HepG2 (cell line): Measurements from ENCODE around the gene BCAS2. TPM values are rescaled to one million over a fixed set of nuclear protein-coding genes. Genes with fewer than 3 reads are reported as not detected.

Source experiments
- ATAC-seq: fragments of 200-7000 bp; cut with Tn5 transposase; 3 replicates; pipeline ENCODE4 v1.9.1; 2020; ENCODE audit warnings: mild to moderate bottlenecking, moderate library complexity
- BruUV-seq: library from RNA; stranded (reverse); fragments of 400-500 nt; replicated peaks from 2 replicates; lab custom pipeline; 2021; lab: Mats Ljungman, UMichigan
- CTCF ChIA-PET: fragments of 300-600 bp; formaldehyde crosslinking; extraction: SDS; loops from one replicate; lab custom pipeline; 2021; ENCODE audit warnings: low total read pairs, inconsistent platforms, low intra/inter-chr PET ratio; lab: Yijun Ruan, JAX
- POLR2A ChIA-PET: fragments of 350-600 bp; sonication (Branson Sonifier 250); formaldehyde crosslinking; loops from one replicate; lab custom pipeline; 2020; ENCODE audit warnings: antibody characterized with exemption, inconsistent platforms; lab: Yijun Ruan, JAX
- DNase-seq: peaks from one replicate; pipeline ENCODE4 v3.0.0-alpha.2; 2015; ENCODE audit warnings: low spot score
- FAIRE-seq: peaks from 3 replicates; lab custom pipeline; 2011; peaks lifted over from hg19 to GRCh38; lab: Jason Lieb, UNC
- H2AFZ ChIP-seq: one replicate; pipeline ENCODE4 v1.6.1; 2011; ENCODE audit warnings: low read length, inconsistent platforms
- H3K27ac ChIP-seq: fragments of 300-600 bp; 3 replicates; pipeline ENCODE4 v1.8.0; 2011; ENCODE audit warnings: mixed run types, mild to moderate bottlenecking, mixed read lengths, low read length, inconsistent platforms; ENCODE audit not compliant: insufficient read depth; ENCODE audit errors: extremely low read length
- H3K27me3 ChIP-seq, 2 experiments: fragments of 200-600 bp in 1 of 2; 2 replicates in 1 of 2; 3 replicates in 1 of 2; pipeline versions ENCODE4 v1.6.0 to v1.8.0; 2011; ENCODE audit warnings: low read length in 2 of 2, mild to moderate bottlenecking in 2 of 2, moderate library complexity in 2 of 2, inconsistent platforms in 1 of 2; ENCODE audit not compliant: insufficient read depth in 2 of 2, control insufficient read depth in 1 of 2
- H3K36me3 ChIP-seq, 2 experiments: fragments of 200-600 bp in 1 of 2; replicated peaks in 1 of 2; 2 replicates in 1 of 2; 3 replicates in 1 of 2; pipeline versions ENCODE4 v1.5.1 to v1.8.0; 2011; ENCODE audit warnings: low read length in 2 of 2, inconsistent platforms in 1 of 2; ENCODE audit not compliant: insufficient read depth in 2 of 2, control insufficient read depth in 1 of 2
- H3K4me1 ChIP-seq: 2 replicates; pipeline ENCODE4 v1.5.1; 2012; ENCODE audit warnings: low read length, inconsistent platforms; ENCODE audit not compliant: insufficient read depth
- H3K4me2 ChIP-seq: 2 replicates; pipeline ENCODE4 v1.6.0; 2011; ENCODE audit warnings: low read depth, low read length, inconsistent platforms
- H3K4me3 ChIP-seq, 3 experiments: fragments of 200-600 bp in 1 of 3; sonication (generic), shearing (Covaris generic) in 1 of 3; replicated peaks in 1 of 3; 2 replicates each; pipeline ENCODE4 v1.5.1; 2011 to 2016; ENCODE audit warnings: low read length in 3 of 3, inconsistent platforms in 2 of 3, low read depth in 2 of 3, mild to moderate bottlenecking in 2 of 3, control low read depth in 1 of 3, mixed read lengths in 1 of 3; ENCODE audit not compliant: insufficient read depth in 1 of 3
- H3K79me2 ChIP-seq: one replicate; pipeline ENCODE4 v1.6.1; 2011; ENCODE audit warnings: low read length, inconsistent platforms; ENCODE audit not compliant: insufficient read depth
- H3K9ac ChIP-seq: 2 replicates; pipeline ENCODE4 v1.6.0; 2011; ENCODE audit warnings: mild to moderate bottlenecking, low read depth, low read length, inconsistent platforms; ENCODE audit not compliant: insufficient read depth
- H3K9me3 ChIP-seq: 2 replicates; pipeline ENCODE4 v1.5.1; 2012; ENCODE audit warnings: mild to moderate bottlenecking, low read length
- H4K20me1 ChIP-seq: 2 replicates; pipeline ENCODE4 v1.6.0; 2011; ENCODE audit warnings: inconsistent platforms, mild to moderate bottlenecking, low read length, moderate library complexity; ENCODE audit not compliant: insufficient read depth
- BCLAF1 ChIP-seq: fragments of 450-650 bp; IDR thresholded peaks from 2 replicates; pipeline ENCODE4 v1.6.1; 2017; ENCODE audit warnings: mild to moderate bottlenecking
- MAX ChIP-seq: IDR thresholded peaks from 2 replicates; pipeline ENCODE4 v1.6.1; 2012; ENCODE audit warnings: inconsistent platforms
- PAF1 ChIP-seq: IDR thresholded peaks from 2 replicates; pipeline ENCODE4 v1.6.1; 2016; ENCODE audit warnings: missing genetic modification reagents, missing compliant biosample characterization
- ZNF326 ChIP-seq: sonication (generic); formaldehyde crosslinking; IDR thresholded peaks from 2 replicates; pipeline ENCODE4 v1.4.0; 2020; ENCODE audit warnings: missing genetic modification reagents, borderline replicate concordance
- ZNF557 ChIP-seq: sonication (generic); formaldehyde crosslinking; IDR thresholded peaks from 2 replicates; pipeline ENCODE4 v1.4.0; 2020; ENCODE audit warnings: missing genetic modification reagents
- WGBS: methylation state at CpG from one replicate; pipeline ENCODE4 v1.1.6; 2017; ENCODE audit warnings: low lambda C conversion rate; 5-methylcytosine and 5-hydroxymethylcytosine counted together
- in situ Hi-C: cut with HindIII; loops from 2 replicates; pipeline ENCODE4 v1.10.0; 2017; ENCODE audit warnings: low pct_unique_long_range_greater_than_20kb; ENCODE audit not compliant: extremely low pct_ligation_motif_present
- intact Hi-C: fragments of 100-400 bp; cut with micrococcal nuclease; formaldehyde crosslinking; loops from one replicate; pipeline ENCODE4 v1.10.0; 2022; ENCODE audit not compliant: unreplicated experiment
- polyA plus RNA-seq, 8 experiments: library from polyadenylated mRNA; depleted of rRNA in 3 of 8; stranded (reverse) in 7 of 8; unstranded in 1 of 8; fragments of >200 nt; fragmentation: Illumina TruSeq in 4 of 8; extraction: Trizol in 4 of 8; gene quantifications; 2 replicates each; pipeline versions ENCODE4 v1.2.1 to v1.2.3, GENCODE V29; 2011 to 2016; ENCODE audit warnings: low read depth in 4 of 8, missing spikeins in 1 of 8, mixed read lengths in 1 of 8; ENCODE audit not compliant: insufficient read depth in 1 of 8
- total RNA-seq, 5 experiments: library from RNA; depleted of rRNA; stranded (reverse); fragments of >200 nt; fragmentation: Illumina TruSeq; extraction: Trizol; gene quantifications; 2 replicates each; pipeline ENCODE4 v1.2.3, GENCODE V29; 2016; ENCODE audit warnings: low read depth in 1 of 5
- TF ChIP-seq, protein P1 (sequence below): sonication (generic); formaldehyde crosslinking; IDR thresholded peaks from 2 replicates; pipeline ENCODE4 v1.8.0; 2022; ENCODE audit warnings: missing genetic modification reagents, mild to moderate bottlenecking, borderline replicate concordance
- TF ChIP-seq, protein P2 (sequence below): sonication (generic); formaldehyde crosslinking; IDR thresholded peaks from 2 replicates; pipeline ENCODE4 v1.5.0; 2020; ENCODE audit warnings: mild to moderate bottlenecking, missing genetic modification reagents, borderline replicate concordance

Gene BCAS2
- total and polyA plus RNA-seq, 2 of the 13 experiments (the other 11 are each of a cell fraction or from before 2014, with no cell fraction given) = 18.0 to 47.4 TPM

DNA sequence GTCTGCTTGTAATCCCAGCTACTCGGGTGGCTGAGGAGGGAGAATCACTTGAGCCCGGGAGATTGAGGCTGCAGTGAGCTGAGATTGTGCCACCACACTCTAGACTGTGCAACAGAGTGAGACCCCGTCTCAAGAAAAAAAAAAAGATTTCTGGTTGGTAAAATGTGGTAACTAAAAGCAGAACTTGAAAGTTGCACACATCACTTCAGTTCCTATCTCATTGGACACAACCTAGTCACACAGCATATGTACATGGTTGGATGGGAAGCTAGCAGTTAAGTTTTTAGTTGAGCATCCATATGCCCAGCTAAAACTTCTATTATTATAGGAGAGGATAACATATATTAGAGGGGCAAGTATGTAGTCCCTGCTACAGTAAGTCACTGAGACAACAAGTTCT lies 22.1 kb downstream of the BCAS2 start:
- no peak overlapping the region for H3K4me2 ChIP-seq
- no peak for TF ChIP-seq PAF1 (CRISPR knock-in tag)
- peaks cover 6% of the 10 kb centered on the region; the same call in 1 of the 2 replicates for H3K4me1 ChIP-seq
- no peaks in the 10 kb centered on the region for H3K9me3 ChIP-seq
- no TSS peak for BruUV-seq
- no peaks in the 10 kb centered on the region for H3K36me3 ChIP-seq
- DNase-seq (no peak), ATAC-seq (no peak), FAIRE-seq (no peak)
- H3K27me3 ChIP-seq = no peaks in the 10 kb centered on the region
- H3K9ac ChIP-seq = no peak overlapping the region
- intact Hi-C loops (loop anchor here (2.0 to 5.0 kb wide), 2 partner anchors 122 to 213 kb away; no protein-coding TSS in a partner anchor), in situ Hi-C loops (loop anchor here (5.0 kb wide), 1 partner anchor 212 kb away; no protein-coding TSS in a partner anchor)
- no peak overlapping the region for H3K27ac ChIP-seq
- H3K4me3 ChIP-seq = no peak overlapping the region
- no peaks in the 10 kb centered on the region for H4K20me1 ChIP-seq
- 80% methylated on average over 3 of the region's 3 CpGs for WGBS
- no peak overlapping the region for H2AFZ ChIP-seq
- no peaks in the 10 kb centered on the region for H3K79me2 ChIP-seq
- ChIA-PET CTCF (interaction anchor here (1.5 to 1.9 kb wide), 2 partner anchors 131 to 213 kb away, joined by 3 to 15 read pairs; no protein-coding TSS in a partner anchor), POLR2A (interaction anchor here (0.6 kb wide), 1 partner anchor 111 kb away, joined by 4 read pairs; the partner anchor contains the start of gene DENND2C)

DNA sequence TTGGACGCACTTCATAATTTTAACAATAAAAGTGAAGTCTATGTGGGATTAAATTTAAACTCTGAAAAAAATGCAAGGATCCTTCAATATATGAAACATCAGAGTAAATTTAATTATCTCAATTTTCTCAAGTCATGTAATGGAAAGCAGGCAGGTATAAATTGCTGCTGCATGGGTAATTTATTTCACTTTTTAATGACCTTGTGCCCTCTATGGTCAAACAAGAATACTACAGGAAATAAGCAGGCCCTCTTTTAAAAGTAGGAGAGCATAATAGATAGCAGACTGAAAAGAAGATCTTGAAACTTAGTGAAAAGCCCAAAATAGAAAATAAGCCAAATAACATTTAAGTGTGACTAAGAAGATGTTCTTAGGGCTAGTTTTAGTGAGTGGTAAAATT lies 22.9 kb downstream of the BCAS2 start:
- no peak overlapping the region for H3K9ac ChIP-seq
- H3K36me3 ChIP-seq = no peaks in the 10 kb centered on the region
- no TSS peak for BruUV-seq
- POLR2A ChIA-PET = no interaction called here
- in situ Hi-C loops (loop anchor here (5.0 kb wide), 1 partner anchor 211 kb away; no protein-coding TSS in a partner anchor), intact Hi-C loops (loop anchor here (2.0 to 5.0 kb wide), 2 partner anchors 121 to 212 kb away; no protein-coding TSS in a partner anchor)
- no peaks in the 10 kb centered on the region for H3K9me3 ChIP-seq
- DNase-seq = peak; percentile 18
- no peak overlapping the region for H3K4me3 ChIP-seq
- no peaks in the 10 kb centered on the region for H3K79me2 ChIP-seq
- no peak overlapping the region for H3K4me2 ChIP-seq
- no peaks in the 10 kb centered on the region for H3K27me3 ChIP-seq
- no peak overlapping the region for H2AFZ ChIP-seq
- H3K4me1 ChIP-seq = peaks cover 6% of the 10 kb centered on the region; the same call in 1 of the 2 replicates
- H4K20me1 ChIP-seq = no peaks in the 10 kb centered on the region
- H3K27ac ChIP-seq = no peak overlapping the region
- no peak for FAIRE-seq
- peak; percentile 58; the same call in 1 of the 3 replicates for ATAC-seq
- 60% methylated on average over 1 of the region's 1 CpG for WGBS
- CTCF ChIA-PET = interaction anchor here (1.5 to 1.9 kb wide), 2 partner anchors 130 to 212 kb away, joined by 3 to 15 read pairs; no protein-coding TSS in a partner anchor
- TF ChIP-seq BCLAF1 (no peak), ZNF557 (no peak), MAX (no peak), ZNF326 (CRISPR knock-in tag) (no peak)
- TF ChIP-seq, protein P1, sequence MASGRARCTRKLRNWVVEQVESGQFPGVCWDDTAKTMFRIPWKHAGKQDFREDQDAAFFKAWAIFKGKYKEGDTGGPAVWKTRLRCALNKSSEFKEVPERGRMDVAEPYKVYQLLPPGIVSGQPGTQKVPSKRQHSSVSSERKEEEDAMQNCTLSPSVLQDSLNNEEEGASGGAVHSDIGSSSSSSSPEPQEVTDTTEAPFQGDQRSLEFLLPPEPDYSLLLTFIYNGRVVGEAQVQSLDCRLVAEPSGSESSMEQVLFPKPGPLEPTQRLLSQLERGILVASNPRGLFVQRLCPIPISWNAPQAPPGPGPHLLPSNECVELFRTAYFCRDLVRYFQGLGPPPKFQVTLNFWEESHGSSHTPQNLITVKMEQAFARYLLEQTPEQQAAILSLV (CRISPR knock-in tag) = no peak
- TF ChIP-seq, protein P2, sequence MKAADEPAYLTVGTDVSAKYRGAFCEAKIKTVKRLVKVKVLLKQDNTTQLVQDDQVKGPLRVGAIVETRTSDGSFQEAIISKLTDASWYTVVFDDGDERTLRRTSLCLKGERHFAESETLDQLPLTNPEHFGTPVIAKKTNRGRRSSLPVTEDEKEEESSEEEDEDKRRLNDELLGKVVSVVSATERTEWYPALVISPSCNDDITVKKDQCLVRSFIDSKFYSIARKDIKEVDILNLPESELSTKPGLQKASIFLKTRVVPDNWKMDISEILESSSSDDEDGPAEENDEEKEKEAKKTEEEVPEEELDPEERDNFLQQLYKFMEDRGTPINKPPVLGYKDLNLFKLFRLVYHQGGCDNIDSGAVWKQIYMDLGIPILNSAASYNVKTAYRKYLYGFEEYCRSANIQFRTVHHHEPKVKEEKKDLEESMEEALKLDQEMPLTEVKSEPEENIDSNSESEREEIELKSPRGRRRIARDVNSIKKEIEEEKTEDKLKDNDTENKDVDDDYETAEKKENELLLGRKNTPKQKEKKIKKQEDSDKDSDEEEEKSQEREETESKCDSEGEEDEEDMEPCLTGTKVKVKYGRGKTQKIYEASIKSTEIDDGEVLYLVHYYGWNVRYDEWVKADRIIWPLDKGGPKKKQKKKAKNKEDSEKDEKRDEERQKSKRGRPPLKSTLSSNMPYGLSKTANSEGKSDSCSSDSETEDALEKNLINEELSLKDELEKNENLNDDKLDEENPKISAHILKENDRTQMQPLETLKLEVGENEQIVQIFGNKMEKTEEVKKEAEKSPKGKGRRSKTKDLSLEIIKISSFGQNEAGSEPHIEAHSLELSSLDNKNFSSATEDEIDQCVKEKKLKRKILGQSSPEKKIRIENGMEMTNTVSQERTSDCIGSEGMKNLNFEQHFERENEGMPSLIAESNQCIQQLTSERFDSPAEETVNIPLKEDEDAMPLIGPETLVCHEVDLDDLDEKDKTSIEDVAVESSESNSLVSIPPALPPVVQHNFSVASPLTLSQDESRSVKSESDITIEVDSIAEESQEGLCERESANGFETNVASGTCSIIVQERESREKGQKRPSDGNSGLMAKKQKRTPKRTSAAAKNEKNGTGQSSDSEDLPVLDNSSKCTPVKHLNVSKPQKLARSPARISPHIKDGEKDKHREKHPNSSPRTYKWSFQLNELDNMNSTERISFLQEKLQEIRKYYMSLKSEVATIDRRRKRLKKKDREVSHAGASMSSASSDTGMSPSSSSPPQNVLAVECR (CRISPR knock-in tag) = no peak
